Measurements from ENCODE around the gene DNAJC6. TPM values are rescaled to one million over a fixed set of nuclear protein-coding genes. Genes with fewer than 3 reads are reported as not detected.

Gene DNAJC6
- total RNA-seq (2014; rRNA removed; shearing (Covaris generic); ENCODE audit: low replicate concordance) = 9.5 and 11.4 TPM in 2 replicates

- in situ Hi-C loops (cut with HindIII; ENCODE audit: low pct_unique_long_range_greater_than_20kb, low sequenced_read_pairs) = no loop called here
- DNase-seq (ENCODE audit: low read depth) = peak; percentile 77
These were observed at the start of gene DNAJC6 for GRCh38 chr1:65309304-65310077. DNAJC6 (plus strand) TSS chr1:65309543; CDS start chr1:65309746, 203 bp downstream.

- DNase-seq (ENCODE audit: low read depth) = no peak
- in situ Hi-C loops (cut with HindIII; ENCODE audit: low pct_unique_long_range_greater_than_20kb, low sequenced_read_pairs) = no loop called here
These were observed 49.5 kb upstream of the DNAJC6 start for GRCh38 chr1:65259816-65260215.

DNA sequence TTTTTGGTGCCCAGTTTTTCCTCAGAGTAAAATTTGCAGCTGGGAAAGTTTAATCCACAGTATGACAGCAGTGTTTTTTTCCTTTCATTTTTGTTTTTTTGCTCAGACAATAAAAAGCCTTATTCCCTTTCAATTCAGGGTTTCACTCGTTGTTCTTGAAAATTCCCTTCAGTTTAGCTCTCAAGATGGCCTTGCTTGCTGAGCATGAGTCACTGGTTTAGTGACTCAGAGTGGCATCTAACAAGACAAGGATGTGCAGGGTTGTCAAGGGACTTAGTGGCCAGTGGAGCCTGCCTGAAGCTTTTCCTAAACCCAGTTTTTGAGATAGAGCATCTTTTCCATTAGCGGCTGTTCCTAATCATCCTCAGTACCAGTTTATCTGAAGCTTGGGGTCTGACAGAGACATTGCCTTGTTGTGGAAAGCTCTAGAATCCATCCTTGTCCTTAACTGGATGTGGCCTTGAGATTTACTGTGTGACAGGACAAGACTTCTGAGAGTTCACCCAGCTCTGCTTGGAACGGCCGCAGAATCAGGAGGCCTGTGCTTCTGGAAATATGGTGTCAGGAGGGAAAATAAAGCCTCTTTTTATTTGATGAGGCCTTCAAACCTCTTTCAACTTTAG lies 48.4 kb upstream of the DNAJC6 start:
- peak; percentile 62 for DNase-seq (ENCODE audit: low read depth)
- in situ Hi-C loops (cut with HindIII; ENCODE audit: low pct_unique_long_range_greater_than_20kb, low sequenced_read_pairs) = no loop called here

GRCh38 chr1:65263286-65263685 lies 46.1 kb upstream of the DNAJC6 start:
- in situ Hi-C loops (cut with HindIII; ENCODE audit: low pct_unique_long_range_greater_than_20kb, low sequenced_read_pairs) = no loop called here
- no peak for DNase-seq (ENCODE audit: low read depth)

DNA sequence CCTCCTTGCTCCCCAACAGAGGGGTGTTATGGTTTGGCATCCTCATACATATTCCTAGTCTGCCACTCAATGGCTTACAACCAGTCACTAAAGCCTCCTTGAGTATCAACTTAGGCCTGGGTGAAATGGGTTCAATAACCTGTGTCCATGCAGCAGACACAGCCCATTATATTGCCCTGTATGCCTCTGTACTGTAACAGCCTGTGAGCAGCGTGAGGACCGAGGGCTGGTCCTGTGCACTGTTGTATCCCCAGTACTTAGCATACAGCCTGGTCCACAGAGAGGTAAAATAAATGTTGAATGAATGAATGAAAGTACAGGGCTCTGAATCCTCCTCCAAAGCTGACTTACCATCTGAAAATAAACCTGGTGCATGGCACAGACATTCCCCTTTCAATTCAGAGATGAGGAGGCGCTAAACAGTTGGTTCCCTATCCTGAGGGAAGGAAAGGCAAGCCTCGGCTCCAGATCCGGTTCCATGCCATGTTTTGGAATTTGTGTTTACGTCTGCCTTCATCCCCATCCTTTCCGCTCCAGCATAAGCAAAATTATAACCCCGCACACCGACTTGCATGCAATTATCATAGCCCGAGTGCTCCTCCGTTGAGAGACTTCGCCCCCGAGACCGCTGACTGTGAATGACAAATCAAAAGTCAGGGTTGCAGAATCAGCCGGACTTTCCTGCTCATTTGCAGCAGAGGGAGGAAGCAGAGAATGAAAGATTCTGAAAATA lies 45.0 kb upstream of the DNAJC6 start:
- DNase-seq (ENCODE audit: low read depth) = peak; percentile 86
- in situ Hi-C loops (cut with HindIII; ENCODE audit: low pct_unique_long_range_greater_than_20kb, low sequenced_read_pairs) = no loop called here

GRCh38 chr1:65265296-65265650 lies 44.1 kb upstream of the DNAJC6 start:
- in situ Hi-C loops (cut with HindIII; ENCODE audit: low pct_unique_long_range_greater_than_20kb, low sequenced_read_pairs) = no loop called here
- no peak for DNase-seq (ENCODE audit: low read depth)

GRCh38 chr1:65265651-65266351 lies 43.5 kb upstream of the DNAJC6 start:
- in situ Hi-C loops (cut with HindIII; ENCODE audit: low pct_unique_long_range_greater_than_20kb, low sequenced_read_pairs) = no loop called here
- peak; percentile 71 for DNase-seq (ENCODE audit: low read depth)

GRCh38 chr1:65266476-65266875 lies 42.9 kb upstream of the DNAJC6 start:
- in situ Hi-C loops (cut with HindIII; ENCODE audit: low pct_unique_long_range_greater_than_20kb, low sequenced_read_pairs) = no loop called here
- DNase-seq (ENCODE audit: low read depth) = peak; percentile 56

- in situ Hi-C loops (cut with HindIII; ENCODE audit: low pct_unique_long_range_greater_than_20kb, low sequenced_read_pairs) = no loop called here
- no peak for DNase-seq (ENCODE audit: low read depth)
These were observed 42.1 kb upstream of the DNAJC6 start for GRCh38 chr1:65267271-65267670.

DNA sequence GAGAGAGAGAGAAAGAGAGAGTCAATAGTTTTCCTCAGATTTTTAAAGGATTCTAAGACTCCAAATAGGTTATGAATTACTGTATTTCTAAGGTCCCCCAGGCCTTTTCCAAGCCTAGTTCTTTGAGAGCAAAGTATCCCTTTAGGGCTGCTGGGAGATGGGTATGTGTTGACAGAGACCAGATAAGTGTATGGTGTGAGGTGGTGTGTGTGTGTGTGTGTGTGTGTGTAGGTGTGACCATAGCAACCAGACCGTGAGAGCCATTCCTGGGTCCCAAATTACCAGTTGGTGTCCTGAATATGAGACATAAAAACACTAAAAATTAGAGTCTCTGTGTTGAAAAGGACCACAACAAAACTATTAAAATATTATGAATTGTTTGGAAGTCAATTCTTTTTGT lies 41.7 kb upstream of the DNAJC6 start:
- in situ Hi-C loops (cut with HindIII; ENCODE audit: low pct_unique_long_range_greater_than_20kb, low sequenced_read_pairs) = no loop called here

DNA sequence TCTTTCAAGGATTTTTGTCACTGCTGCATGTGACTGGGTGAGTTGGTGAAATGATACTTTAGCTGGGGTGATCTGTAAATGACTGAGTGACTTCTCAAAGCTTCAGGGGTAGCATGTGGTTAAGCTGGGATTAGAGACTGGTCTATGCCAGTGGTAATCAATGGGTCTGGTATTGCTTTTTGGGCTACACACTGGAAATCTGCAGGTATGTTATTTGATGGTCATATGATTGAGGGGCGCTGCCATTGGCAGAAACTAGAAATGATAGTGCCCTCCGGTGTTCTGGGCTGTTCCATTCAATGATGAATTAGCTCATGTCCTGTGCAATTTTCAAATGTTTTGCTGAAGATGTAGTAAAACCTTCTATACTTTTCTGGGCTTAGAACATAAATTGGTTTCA lies 39.7 kb upstream of the DNAJC6 start:
- no peak for DNase-seq (ENCODE audit: low read depth)
- in situ Hi-C loops (cut with HindIII; ENCODE audit: low pct_unique_long_range_greater_than_20kb, low sequenced_read_pairs) = no loop called here

More for the DNA sequence above, 41.7 kb upstream of the DNAJC6 start:
- DNase-seq (ENCODE audit: low read depth) = peak; percentile 29

DNA sequence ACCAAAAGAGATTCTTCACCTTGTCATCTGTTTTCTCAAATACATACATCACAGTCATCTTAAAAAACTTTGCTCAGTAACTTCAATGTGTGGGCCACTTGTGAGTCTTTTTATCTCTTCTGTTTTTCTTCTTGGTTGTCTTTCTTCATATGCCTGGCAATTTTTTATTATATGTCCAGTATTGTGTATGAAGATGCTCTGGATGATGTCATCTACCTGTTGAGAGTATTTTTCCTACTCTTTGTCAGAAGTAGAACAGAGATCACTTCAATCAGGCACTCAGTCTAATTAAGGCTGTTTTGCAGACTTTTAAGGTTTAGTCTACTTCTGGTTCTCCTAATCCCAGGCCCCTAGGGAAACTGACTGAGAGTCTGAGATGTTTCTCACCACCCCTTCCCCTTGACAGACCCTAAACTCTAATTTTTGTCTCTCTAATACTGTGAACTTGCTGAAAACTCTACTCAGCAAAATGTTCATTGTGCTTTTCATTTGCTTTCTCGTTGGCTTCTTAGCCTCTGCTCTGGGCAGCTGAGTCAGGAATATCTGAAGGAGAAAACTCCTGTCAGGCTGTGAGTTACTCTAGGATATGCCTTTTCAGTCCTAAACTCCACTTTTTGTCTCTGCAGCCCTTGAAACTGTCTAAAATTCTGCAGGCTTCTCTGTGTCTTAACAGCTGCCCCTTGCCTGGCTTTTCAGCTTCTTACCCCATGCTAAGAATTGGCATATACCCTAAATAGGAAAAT lies 33.0 kb upstream of the DNAJC6 start:
- in situ Hi-C loops (cut with HindIII; ENCODE audit: low pct_unique_long_range_greater_than_20kb, low sequenced_read_pairs) = no loop called here
- DNase-seq (ENCODE audit: low read depth) = no peak

DNA sequence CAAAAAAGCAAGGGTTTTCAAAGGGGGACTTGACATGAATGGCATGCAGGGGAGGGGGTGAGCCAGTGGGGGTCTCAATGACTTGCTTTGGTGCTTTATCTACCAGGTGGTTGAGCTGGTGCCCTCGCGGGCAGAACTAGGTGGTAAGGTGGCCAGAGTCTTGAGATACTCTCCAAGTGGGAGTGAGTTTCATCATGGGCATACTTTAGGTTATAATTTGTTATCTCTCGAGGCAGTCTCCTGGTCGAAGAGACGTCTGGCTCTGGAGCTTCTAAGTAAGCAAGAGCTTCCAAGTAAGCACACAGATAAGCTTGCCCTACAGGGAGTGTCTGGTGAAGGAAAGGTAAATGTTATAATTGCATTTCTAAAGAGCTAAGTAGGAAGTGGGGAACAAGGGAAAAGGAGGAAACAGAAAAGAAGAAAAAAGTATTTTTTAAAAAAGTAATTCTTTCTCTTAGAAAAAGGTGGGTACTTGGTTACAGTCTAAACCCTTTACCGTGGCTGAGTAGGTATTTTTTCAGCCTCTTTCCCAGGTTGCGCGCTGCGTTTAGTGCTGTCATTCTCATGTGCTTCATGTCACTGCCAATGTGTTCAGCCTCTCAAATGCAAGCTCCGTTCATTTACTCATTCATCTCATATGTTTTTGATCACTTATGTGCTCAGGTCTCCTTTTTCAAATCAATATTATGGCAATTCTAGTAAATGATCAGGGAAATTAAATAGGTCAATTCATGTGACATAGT lies 31.6 kb upstream of the DNAJC6 start:
- in situ Hi-C loops (cut with HindIII; ENCODE audit: low pct_unique_long_range_greater_than_20kb, low sequenced_read_pairs) = no loop called here

GRCh38 chr1:65278376-65279069 lies 30.8 kb upstream of the DNAJC6 start:
- DNase-seq (ENCODE audit: low read depth) = no peak
- in situ Hi-C loops (cut with HindIII; ENCODE audit: low pct_unique_long_range_greater_than_20kb, low sequenced_read_pairs) = no loop called here

More for the DNA sequence above, 31.6 kb upstream of the DNAJC6 start:
- DNase-seq (ENCODE audit: low read depth) = no peak

- in situ Hi-C loops (cut with HindIII; ENCODE audit: low pct_unique_long_range_greater_than_20kb, low sequenced_read_pairs) = no loop called here
- DNase-seq (ENCODE audit: low read depth) = no peak
These were observed 30.1 kb upstream of the DNAJC6 start for GRCh38 chr1:65279070-65279779.

DNA sequence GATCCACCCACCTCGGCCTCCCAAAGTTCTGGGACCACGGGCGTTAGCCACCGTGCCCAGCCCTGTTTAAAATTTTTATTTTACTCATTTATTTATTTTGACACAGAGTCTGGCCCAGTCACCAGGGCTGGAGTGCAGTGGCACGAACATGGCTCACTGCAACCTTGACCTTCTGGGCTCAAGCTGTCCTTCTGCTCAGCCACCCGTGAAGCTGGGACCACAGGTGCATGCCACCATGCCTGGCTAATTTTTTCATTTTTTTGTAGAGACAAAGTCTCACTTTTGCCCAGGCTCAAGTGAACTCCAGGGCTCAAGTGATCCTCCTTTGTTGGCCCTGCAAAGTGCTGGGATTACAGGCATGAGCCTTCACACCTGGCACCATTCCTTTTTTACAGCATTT lies 27.5 kb upstream of the DNAJC6 start:
- in situ Hi-C loops (cut with HindIII; ENCODE audit: low pct_unique_long_range_greater_than_20kb, low sequenced_read_pairs) = no loop called here
- DNase-seq (ENCODE audit: low read depth) = peak; percentile 22

All from Caki2 (cell line).